ENCODE measurements around the gene TRIO.

The TRIO gene

DNA sequence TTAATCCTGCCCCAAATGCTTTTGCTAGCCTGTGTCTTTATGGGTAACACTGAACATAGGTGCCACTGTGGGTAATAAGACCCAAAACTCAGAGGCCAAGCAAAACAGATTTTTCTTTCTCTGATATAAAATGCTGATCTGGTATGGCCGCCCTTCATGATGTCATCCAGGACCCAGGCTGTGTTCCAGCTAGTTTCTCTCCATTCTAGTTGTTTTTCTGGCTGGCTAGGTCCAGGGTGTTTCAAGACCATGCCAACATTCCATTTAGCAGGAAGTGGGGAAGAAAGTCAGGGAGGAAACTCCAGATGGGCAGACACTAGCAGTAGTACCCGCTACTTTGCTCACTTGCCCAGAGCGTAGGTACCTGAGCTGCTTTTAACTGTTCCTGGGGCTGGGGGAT is 254.6 kb downstream of the TRIO start:
- DNase-seq (ENCODE audit: low read depth) = peak; percentile 89
- no peak for TF ChIP-seq CTCF (conservative IDR thresholded peaks at IDR 0.05; ENCODE audit: low read length)
- no peak overlapping the region for H3K4me3 ChIP-seq (ENCODE audit: low read length)

DNA sequence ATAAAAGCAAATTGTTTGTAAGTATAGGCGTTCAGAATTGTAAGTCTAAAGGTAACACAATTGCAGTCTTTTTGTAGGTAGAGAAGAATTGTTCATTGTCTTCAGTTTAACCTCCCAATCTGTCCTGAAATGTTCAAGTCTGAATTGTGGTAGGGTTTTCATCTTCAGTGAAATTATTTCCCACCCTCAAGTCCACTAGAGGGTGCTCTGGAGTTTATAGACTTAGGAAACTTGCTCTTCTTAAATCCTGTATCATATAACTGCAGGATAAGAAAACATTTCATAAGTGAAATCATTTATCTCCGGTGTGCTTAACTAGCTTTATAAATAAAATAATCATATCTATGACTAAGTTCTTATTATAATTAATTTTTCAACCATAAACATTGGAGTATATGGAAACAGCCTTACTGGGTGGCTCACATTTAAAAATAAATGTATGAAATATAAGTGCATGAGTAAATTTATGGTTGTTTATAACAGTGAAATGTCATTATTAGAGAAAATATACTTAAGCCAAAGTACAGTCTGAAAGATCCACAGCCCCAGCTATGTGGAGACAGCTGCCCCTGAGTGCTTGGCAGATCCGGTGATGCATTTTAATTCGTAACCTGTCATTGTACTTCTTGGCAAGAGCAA is 256.0 kb downstream of the TRIO start:
- DNase-seq (ENCODE audit: low read depth) = peak; percentile 72
- H3K4me3 ChIP-seq (ENCODE audit: low read length) = no peak overlapping the region
- peak; percentile 84 for TF ChIP-seq CTCF (conservative IDR thresholded peaks at IDR 0.05; ENCODE audit: low read length)

DNA sequence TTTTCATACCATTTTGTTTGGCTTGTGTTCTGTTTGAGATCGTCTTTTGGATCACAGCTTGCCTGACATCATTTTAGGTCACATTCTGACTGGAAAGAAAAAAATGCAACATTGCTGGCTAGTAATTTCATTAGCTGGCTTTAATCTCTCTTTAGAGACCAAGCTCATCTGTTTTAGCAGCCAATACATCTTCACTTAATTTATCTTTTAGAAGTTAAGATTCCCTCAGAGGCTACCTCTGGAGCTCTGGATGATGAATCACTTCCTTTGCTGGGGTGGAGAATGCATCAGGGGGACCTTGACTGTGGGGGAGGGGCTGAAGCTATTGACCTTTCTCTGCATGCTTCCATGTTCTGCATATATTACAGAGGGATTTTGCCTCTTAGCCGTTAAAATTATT is 256.9 kb downstream of the TRIO start:
- TF ChIP-seq CTCF (conservative IDR thresholded peaks at IDR 0.05; ENCODE audit: low read length) = no peak
- DNase-seq (ENCODE audit: low read depth) = peak; percentile 76
- H3K4me3 ChIP-seq (ENCODE audit: low read length) = no peak overlapping the region

DNA sequence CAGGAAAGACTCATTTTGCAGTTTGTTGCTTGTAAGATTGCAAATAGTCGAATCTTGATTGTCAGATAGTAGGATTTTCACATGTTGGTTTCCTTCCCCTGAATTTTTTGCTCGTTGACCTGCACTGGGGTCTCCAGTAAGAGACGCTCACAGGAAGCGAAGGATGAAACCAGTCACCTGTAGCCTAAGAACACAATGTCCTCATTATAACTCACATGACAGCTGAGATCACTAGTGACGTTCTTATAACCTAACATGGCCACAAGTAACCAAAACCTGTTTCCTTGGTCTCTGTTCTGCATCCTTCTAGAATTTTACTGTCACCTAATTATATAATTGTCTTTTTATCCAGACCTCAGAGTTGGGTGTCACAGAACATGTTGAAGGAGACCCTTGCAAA is 257.5 kb downstream of the TRIO start:
- no peak for DNase-seq (ENCODE audit: low read depth)
- TF ChIP-seq CTCF (conservative IDR thresholded peaks at IDR 0.05; ENCODE audit: low read length) = no peak
- H3K4me3 ChIP-seq (ENCODE audit: low read length) = no peak overlapping the region

DNA sequence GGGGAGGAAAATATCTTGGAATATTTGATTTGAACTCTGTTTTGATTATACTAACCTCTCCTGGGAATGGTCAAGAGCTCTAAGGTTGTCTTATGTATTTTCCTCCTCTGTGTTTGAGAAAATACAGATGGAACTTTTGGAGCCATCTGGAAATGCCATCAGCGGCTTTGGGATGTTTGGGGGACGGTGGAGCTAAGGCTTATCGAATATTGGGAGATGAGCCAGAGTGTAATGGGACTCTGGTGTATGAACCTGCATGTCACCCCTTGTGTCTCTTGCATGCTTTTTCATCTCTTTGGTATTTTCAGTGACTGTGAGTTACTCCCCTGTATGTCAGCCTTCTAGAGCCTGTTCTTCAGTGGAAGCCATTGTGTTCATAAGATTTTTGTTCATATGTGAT is 258.5 kb downstream of the TRIO start:
- no peak for DNase-seq (ENCODE audit: low read depth)
- H3K4me3 ChIP-seq (ENCODE audit: low read length) = no peak overlapping the region
- TF ChIP-seq CTCF (conservative IDR thresholded peaks at IDR 0.05; ENCODE audit: low read length) = no peak

DNA sequence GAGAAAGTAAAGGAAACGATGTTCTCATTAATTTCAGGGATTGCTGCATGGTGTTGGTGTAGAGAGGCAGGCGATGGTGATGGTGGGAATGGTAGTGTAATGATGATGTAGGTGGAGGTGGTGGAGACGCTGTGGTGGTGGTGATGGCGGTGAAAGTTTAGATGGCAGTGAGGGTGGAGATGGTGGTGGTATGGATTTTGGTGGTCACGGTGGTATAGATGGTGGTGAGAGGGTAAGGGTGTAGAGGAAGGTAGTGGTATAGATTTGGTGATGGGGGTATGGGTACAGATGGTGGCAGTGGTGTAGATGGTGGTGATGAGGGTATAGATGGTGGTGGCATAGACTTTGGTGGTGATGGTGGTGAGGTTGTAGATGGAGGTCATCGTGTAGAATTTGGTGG is 259.3 kb downstream of the TRIO start:
- H3K4me3 ChIP-seq (ENCODE audit: low read length) = no peak overlapping the region
- no peak for TF ChIP-seq CTCF (conservative IDR thresholded peaks at IDR 0.05; ENCODE audit: low read length)
- DNase-seq (ENCODE audit: low read depth) = no peak

GRCh38 chr5:14404780-14405179 is 261.6 kb downstream of the TRIO start:
- DNase-seq (ENCODE audit: low read depth) = no peak
- no peak overlapping the region for H3K4me3 ChIP-seq (ENCODE audit: low read length)
- no peak for TF ChIP-seq CTCF (conservative IDR thresholded peaks at IDR 0.05; ENCODE audit: low read length)
